GM23248 (cell line): ENCODE results near the gene CHRNB1. TPM values are rescaled to one million over a fixed set of nuclear protein-coding genes. Genes with fewer than 3 reads are reported as not detected.
"Not testable (repeated sequence)": the region's sequence is repeated elsewhere in the genome, so short reads cannot be mapped to it uniquely, and the experiment has no call there.

Experiments
- DNase-seq: peaks from one replicate; pipeline ENCODE4 v3.0.0-alpha.2; 2015
- H2AFZ ChIP-seq: fragments of 200-600 bp; sonication (generic); 2 replicates; pipeline ENCODE4 v1.6.1; 2016; ENCODE audit warnings: antibody characterized with exemption
- H3F3A ChIP-seq: fragments of 200-600 bp; sonication (generic); 2 replicates; pipeline ENCODE4 v1.6.1; 2016; ENCODE audit warnings: mild to moderate bottlenecking, antibody characterized with exemption, mixed run types; ENCODE audit not compliant: insufficient read depth
- H3K27ac ChIP-seq: fragments of 200-600 bp; sonication (generic); 2 replicates; pipeline ENCODE4 v1.5.1; 2016; ENCODE audit warnings: mild to moderate bottlenecking
- H3K27me3 ChIP-seq: fragments of 200-600 bp; sonication (generic); replicated peaks from 2 replicates; pipeline ENCODE4 v1.6.1; 2016; ENCODE audit warnings: mild to moderate bottlenecking; ENCODE audit not compliant: insufficient read depth
- H3K36me3 ChIP-seq: fragments of 200-600 bp; sonication (generic); 2 replicates; pipeline ENCODE4 v1.6.1; 2016; ENCODE audit warnings: low read depth, mild to moderate bottlenecking
- H3K4me1 ChIP-seq: fragments of 200-600 bp; sonication (generic); 2 replicates; pipeline ENCODE4 v1.6.1; 2016; ENCODE audit warnings: mild to moderate bottlenecking; ENCODE audit not compliant: insufficient read depth
- H3K4me2 ChIP-seq: fragments of 200-600 bp; sonication (generic); one replicate; pipeline ENCODE4 v1.6.1; 2016; ENCODE audit warnings: mild to moderate bottlenecking; ENCODE audit not compliant: unreplicated experiment
- H3K4me3 ChIP-seq: fragments of 200-600 bp; sonication (generic); 2 replicates; pipeline ENCODE4 v1.5.1; 2016; ENCODE audit warnings: mild to moderate bottlenecking
- H3K79me2 ChIP-seq: fragments of 200-600 bp; sonication (generic); 2 replicates; pipeline ENCODE4 v1.6.1; 2016; ENCODE audit warnings: mild to moderate bottlenecking; ENCODE audit not compliant: insufficient read depth
- H3K9ac ChIP-seq: fragments of 200-600 bp; sonication (generic); 2 replicates; pipeline ENCODE4 v1.6.1; 2016; ENCODE audit warnings: mild to moderate bottlenecking
- H3K9me2 ChIP-seq: fragments of 200-600 bp; sonication (generic); 2 replicates; pipeline ENCODE4 v1.6.1; 2016; ENCODE audit warnings: mixed run types, mild to moderate bottlenecking, moderate library complexity; ENCODE audit not compliant: insufficient read depth
- H3K9me3 ChIP-seq: fragments of 200-600 bp; sonication (generic); one replicate; pipeline ENCODE4 v1.6.1; 2017; ENCODE audit warnings: low read depth
- H4K20me1 ChIP-seq: fragments of 200-600 bp; sonication (generic); 2 replicates; pipeline ENCODE4 v1.6.0; 2016; ENCODE audit not compliant: insufficient read depth
- EZH2 ChIP-seq: fragments of 200-600 bp; sonication (generic); IDR thresholded peaks from 2 replicates; pipeline ENCODE4 v1.6.1; 2018; ENCODE audit warnings: antibody characterized with exemption, mild to moderate bottlenecking; ENCODE audit not compliant: insufficient read depth, poor library complexity, severe bottlenecking
- EZH2phosphoT487 ChIP-seq: fragments of 200-600 bp; sonication (generic); IDR thresholded peaks from 2 replicates; pipeline ENCODE4 v1.6.1; 2018; ENCODE audit warnings: antibody characterized with exemption, moderate library complexity, mild to moderate bottlenecking, low read depth; ENCODE audit not compliant: insufficient read depth
- WGBS, 2 experiments: methylation state at CpG; one replicate each; pipeline ENCODE4 v1.1.6; 2015 to 2017; ENCODE audit warnings: low lambda C conversion rate in 2 of 2, low coverage in 1 of 2; ENCODE audit errors: missing lambda C conversion rate in 2 of 2; 5-methylcytosine and 5-hydroxymethylcytosine counted together
- in situ Hi-C: fragments of 300-500 bp; cut with MboI; formaldehyde crosslinking; loops from 2 replicates; pipeline ENCODE4 v1.15.0; 2020
- polyA plus RNA-seq: library from polyadenylated mRNA; unstranded; fragments of >200 nt; fragmentation: Nextera tagmentation; extraction: Ambion mirVana; gene quantifications from 2 replicates; pipeline ENCODE4 v1.2.1, GENCODE V29; 2016
- total RNA-seq: library from RNA; depleted of rRNA; stranded (reverse); fragments of >200 nt; shearing (Covaris generic); gene quantifications from 2 replicates; pipeline ENCODE4 v1.2.3, GENCODE V29; 2014

The CHRNB1 gene
- total and polyA plus RNA-seq, 2 experiments from 2014 or later: 3.5 to 4.9 TPM

DNA sequence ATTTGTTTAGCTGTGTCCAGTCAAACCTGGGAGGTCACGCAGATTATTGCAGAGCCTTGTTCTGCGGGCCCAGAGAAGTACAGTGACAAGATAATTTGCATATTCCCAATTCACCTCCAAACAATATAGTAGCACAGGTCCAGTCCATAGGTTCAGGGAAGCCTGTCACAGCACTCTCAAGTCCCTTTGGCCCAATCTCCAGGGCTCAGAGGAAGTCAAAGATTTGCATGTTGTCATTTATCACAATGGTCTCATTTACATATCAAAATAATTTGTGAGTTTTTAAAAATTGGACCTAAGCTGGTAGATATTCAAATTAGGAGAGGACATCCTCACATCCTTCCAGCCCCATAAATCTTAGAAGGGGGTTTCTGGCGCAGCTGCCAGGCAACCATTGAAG is 22.6 kb downstream of the CHRNB1 start:
- H3K9me2 ChIP-seq: no peaks in the 10 kb centered on the region
- 87 to 88% methylated on average over 3 of the region's 3 CpGs for WGBS, 2 experiments
- no peak overlapping the region for H3K4me2 ChIP-seq
- no peaks in the 10 kb centered on the region for H3F3A ChIP-seq
- H3K4me1 ChIP-seq: 0 out of 2 replicates have a peak, but pooled peaks cover 2% of the 10 kb centered on the region
- H3K27me3 ChIP-seq: no peaks in the 10 kb centered on the region
- no peak for DNase-seq
- TF ChIP-seq EZH2 (no peak), EZH2phosphoT487 (no peak)
- H2AFZ ChIP-seq: no peak overlapping the region
- H3K9ac ChIP-seq: no peak overlapping the region
- H3K4me3 ChIP-seq: no peak overlapping the region
- H3K9me3 ChIP-seq: no peaks in the 10 kb centered on the region
- no peak overlapping the region for H3K27ac ChIP-seq
- peaks cover 88% of the 10 kb centered on the region for H3K79me2 ChIP-seq
- peaks cover 7% of the 10 kb centered on the region; the same call in 1 of the 2 replicates for H3K36me3 ChIP-seq
- no peaks in the 10 kb centered on the region for H4K20me1 ChIP-seq
- in situ Hi-C loops: no loop called here

DNA sequence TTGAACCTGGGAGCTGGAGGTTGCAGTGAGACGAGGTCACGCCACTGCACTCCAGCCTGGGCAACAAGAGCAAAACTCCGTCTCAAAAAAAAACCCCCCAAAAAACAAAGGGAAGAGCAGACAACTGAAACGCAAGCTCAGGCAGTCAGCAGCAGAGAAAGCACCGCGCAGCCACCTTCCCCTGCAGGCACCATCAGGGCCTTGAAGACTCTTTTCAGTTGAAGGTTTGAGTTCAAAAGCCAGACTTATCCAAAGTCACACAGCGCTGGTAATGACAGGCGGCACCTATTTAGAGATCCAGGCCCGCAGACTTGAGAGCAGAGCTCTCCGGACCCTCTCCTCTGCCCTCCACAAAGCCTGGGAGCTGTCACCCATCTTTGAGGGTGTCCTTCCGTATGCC is 23.4 kb downstream of the CHRNB1 start:
- no peaks in the 10 kb centered on the region for H4K20me1 ChIP-seq
- H3K9me3 ChIP-seq: no peaks in the 10 kb centered on the region
- 90 to 95% methylated on average over 11 of the region's 11 CpGs for WGBS, 2 experiments

DNA sequence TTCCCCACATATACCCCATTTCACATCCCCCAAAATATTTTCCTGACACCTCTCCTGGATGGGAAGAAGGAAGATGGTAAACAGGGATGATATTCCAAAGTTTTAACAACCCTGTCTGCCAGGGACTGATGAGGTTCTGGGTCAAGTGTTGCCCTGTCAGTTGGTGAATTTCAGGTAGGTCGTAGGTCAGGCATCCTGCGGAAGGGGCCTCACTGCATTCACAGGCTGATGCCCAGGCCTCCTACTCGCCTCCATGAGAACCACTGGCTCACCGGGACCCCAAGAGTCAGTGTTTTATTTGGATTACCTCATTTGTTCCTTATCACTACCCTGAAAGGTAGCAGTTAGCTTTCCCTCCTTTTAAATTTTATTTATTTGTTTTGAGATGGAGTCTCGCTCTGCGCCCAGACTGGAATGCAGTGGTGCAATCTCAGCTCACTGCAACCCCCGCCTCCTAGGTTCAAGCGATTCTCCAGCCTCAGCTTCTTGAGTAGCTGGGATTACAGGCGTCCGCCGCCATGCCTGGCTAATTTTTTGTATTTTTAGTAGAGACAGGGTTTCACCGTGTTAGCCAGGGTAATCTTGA is 24.0 kb downstream of the CHRNB1 start:
- 0 out of 2 replicates have a peak, but pooled peaks cover 2% of the 10 kb centered on the region for H3K4me1 ChIP-seq
- TF ChIP-seq EZH2 (no peak), EZH2phosphoT487 (no peak)
- H4K20me1 ChIP-seq: no peaks in the 10 kb centered on the region
- no peak for DNase-seq
- H2AFZ ChIP-seq: no peak overlapping the region
- H3K9me2 ChIP-seq: no peaks in the 10 kb centered on the region
- H3K27me3 ChIP-seq: no peaks in the 10 kb centered on the region
- H3K4me2 ChIP-seq: no peak overlapping the region
- no peaks in the 10 kb centered on the region; the same call in 1 of the 2 replicates for H3K36me3 ChIP-seq
- H3K79me2 ChIP-seq: peaks cover 92% of the 10 kb centered on the region
- no peaks in the 10 kb centered on the region for H3K9me3 ChIP-seq
- 0 out of 2 replicates have a peak, but pooled peaks cover 5% of the 10 kb centered on the region for H3F3A ChIP-seq
- H3K9ac ChIP-seq: no peak overlapping the region
- in situ Hi-C loops: no loop called here
- H3K4me3 ChIP-seq: no peak overlapping the region
- H3K27ac ChIP-seq: no peak overlapping the region
- WGBS, 2 experiments: 81 to 83% methylated on average over 12 of the region's 12 CpGs

More for the DNA sequence above, 23.4 kb downstream of the CHRNB1 start:
- Histone ChIP-seq H3K9me2 (no peaks in the 10 kb centered on the region), H3K79me2 (peaks cover 92% of the 10 kb centered on the region), H3K4me3 (no peak overlapping the region), H3K36me3 (peaks cover 4% of the 10 kb centered on the region; the same call in 1 of the 2 replicates), H3K27ac (no peak overlapping the region), H3K27me3 (no peaks in the 10 kb centered on the region), H2AFZ (no peak overlapping the region), H3K4me2 (no peak overlapping the region), H3F3A (no peaks in the 10 kb centered on the region), H3K4me1 (0 out of 2 replicates have a peak, but pooled peaks cover 2% of the 10 kb centered on the region), H3K9ac (no peak overlapping the region)
- TF ChIP-seq EZH2phosphoT487 (no peak), EZH2 (no peak)
- no peak for DNase-seq
- in situ Hi-C loops: no loop called here

DNA sequence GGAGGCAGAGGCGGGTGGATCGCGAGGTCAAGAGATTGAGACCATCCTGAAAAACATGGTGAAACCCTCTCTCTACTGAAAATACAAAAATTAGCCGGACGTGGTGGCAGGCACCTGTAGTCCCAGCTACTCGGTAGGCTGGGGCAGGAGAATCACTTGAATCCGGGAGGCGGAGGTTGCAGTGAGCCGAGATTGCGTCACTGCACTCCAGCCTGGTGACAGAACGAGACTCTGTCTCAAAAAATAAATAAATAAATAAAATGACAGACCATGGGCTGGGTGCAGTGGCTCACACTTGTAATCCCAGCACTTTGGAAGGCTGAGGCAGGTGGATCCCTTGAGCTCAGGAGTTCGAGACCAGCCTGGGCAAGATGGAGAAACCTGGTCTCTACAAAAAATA is 25.0 kb downstream of the CHRNB1 start:
- not testable (repeated sequence) for H4K20me1 ChIP-seq, DNase-seq
- peaks cover 98% of the 10 kb centered on the region for H3K79me2 ChIP-seq

DNA sequence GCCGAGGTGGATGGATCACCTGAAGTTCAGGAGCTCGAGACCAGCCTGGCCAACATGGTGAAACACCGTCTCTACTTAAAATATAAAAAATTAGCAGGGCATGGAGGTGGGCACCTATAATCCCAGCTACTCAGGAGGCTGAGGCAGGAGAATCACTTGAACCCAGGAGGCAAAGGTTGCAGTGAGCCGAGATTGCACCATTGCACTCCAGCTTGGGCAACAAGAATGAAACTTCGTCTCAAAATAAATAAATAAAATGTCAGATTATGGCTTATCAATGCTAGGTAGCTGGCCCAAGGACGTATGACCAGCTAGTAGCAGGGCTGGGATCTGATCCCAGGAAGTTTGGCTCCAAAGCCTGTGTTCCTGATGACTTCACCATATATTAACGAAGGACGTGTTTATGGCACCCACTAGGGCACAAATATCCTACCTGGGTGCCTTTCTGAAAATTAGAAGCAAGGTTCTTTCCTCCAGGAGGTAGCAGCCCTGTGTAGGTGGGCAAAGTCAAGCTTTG is 25.7 kb downstream of the CHRNB1 start:
- H3K9me3 ChIP-seq, in situ Hi-C loops, H3K9me2 ChIP-seq, H2AFZ ChIP-seq, H3K4me2 ChIP-seq, H3K27me3 ChIP-seq, H3K36me3 ChIP-seq, H4K20me1 ChIP-seq, H3K9ac ChIP-seq, H3K27ac ChIP-seq, DNase-seq, H3K4me3 ChIP-seq, H3K4me1 ChIP-seq: not testable (repeated sequence)
- Histone ChIP-seq H3K79me2 (peaks cover 100% of the 10 kb centered on the region), H3F3A (peaks cover 12% of the 10 kb centered on the region)
- 80% methylated on average over 8 of the region's 8 CpGs for WGBS, 2 experiments

More for the DNA sequence above, 25.0 kb downstream of the CHRNB1 start:
- H3K9me2 ChIP-seq, H3K36me3 ChIP-seq, in situ Hi-C loops, H3K4me1 ChIP-seq, H3K4me3 ChIP-seq, H2AFZ ChIP-seq, H3K4me2 ChIP-seq, H3F3A ChIP-seq, H3K27ac ChIP-seq, H3K9me3 ChIP-seq, H3K27me3 ChIP-seq, H3K9ac ChIP-seq: not testable (repeated sequence)
- WGBS, 2 experiments: 88% methylated on average over 12 of the region's 12 CpGs
